GM18498 (cell line): ENCODE data around the gene NPAS3.

Experiments used
- ATAC-seq: cut with Tn5 transposase; IDR thresholded peaks from one replicate; pipeline ENCODE4 v1.9.1; 2021; ENCODE audit warnings: mild to moderate bottlenecking, moderate library complexity; ENCODE audit not compliant: unreplicated experiment

The NPAS3 gene

DNA sequence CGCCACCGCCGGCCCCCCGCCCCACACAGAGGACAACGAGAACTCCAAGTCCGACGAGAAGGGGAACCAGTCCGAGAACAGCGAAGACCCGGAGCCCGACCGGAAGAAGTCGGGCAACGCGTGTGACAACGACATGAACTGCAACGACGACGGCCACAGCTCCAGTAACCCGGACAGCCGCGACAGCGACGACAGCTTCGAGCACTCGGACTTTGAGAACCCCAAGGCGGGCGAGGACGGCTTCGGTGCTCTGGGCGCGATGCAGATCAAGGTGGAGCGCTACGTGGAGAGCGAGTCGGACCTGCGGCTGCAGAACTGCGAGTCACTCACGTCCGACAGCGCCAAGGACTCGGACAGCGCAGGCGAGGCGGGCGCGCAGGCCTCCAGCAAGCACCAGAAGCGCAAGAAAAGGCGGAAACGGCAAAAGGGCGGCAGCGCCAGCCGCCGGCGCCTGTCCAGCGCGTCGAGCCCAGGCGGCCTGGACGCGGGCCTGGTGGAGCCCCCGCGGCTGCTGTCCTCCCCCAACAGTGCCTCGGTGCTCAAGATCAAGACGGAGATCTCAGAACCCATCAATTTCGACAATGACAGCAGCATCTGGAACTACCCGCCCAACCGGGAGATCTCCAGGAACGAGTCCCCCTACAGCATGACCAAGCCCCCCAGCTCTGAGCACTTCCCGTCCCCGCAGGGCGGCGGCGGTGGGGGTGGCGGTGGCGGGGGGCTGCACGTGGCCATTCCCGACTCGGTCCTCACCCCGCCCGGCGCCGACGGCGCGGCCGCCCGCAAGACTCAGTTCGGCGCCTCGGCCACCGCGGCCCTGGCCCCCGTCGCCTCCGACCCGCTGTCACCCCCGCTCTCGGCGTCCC, 861.3 kb downstream of the NPAS3 start:
- no peak for ATAC-seq

DNA sequence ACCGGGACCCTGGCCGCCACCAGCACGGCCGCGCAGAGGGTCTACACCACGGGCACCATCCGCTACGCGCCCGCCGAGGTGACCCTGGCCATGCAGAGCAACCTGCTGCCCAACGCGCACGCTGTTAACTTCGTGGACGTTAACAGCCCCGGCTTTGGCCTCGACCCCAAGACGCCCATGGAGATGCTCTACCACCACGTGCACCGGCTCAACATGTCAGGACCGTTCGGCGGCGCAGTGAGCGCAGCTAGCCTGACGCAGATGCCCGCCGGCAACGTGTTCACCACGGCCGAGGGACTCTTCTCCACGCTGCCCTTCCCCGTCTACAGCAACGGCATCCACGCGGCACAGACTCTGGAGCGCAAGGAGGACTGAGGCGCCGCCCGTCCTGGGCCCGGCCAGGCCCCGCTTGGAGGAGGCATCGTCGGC, 862.1 kb downstream of the NPAS3 start:
- no peak for ATAC-seq

GRCh38 chr14:33802737-33803136, 864.1 kb downstream of the NPAS3 start:
- ATAC-seq: no peak

DNA sequence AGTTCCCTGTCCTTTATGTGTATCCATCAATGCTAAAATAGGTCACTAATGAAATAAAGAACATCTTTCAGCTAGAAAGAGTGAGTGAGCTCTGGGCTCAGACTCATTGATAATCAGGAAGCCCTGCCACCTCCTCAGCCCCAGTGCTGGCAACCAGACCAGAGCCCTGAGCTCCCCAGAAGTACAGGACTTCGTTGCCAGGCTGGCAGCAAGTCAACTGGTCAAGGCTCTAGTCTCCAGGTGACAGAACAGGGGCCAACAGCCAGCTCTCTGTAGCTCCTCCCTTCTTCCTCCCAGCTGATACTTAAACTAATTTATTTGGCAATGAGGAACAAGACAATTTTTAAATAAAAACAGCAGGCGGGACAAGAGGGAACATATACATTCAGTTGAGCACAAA, 866.9 kb downstream of the NPAS3 start:
- no peak for ATAC-seq

- ATAC-seq: no peak
These were observed 868.2 kb downstream of the NPAS3 start for GRCh38 chr14:33806905-33807304.

GRCh38 chr14:33808187-33808586, 869.5 kb downstream of the NPAS3 start:
- ATAC-seq: no peak

- no peak for ATAC-seq
These were observed 870.8 kb downstream of the NPAS3 start for GRCh38 chr14:33809396-33809981.

DNA sequence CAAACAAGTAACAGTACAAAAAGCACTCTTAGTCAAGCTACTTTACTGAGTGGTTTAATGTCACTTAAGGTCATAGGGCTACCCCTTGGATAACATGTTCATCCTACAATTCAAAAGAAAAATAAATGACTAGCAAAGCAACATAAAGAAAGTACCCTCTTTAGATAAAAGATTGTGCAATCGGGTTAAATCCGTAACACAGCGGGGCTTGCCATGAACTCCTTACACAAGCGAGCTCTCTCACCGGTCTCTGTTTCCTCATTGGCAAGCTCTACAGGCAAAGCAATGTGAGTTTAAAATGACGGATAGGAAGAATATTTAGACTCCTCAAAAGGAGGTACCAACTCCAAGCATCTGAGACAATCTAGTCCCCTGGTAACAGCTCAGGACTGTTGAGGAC, 871.6 kb downstream of the NPAS3 start:
- ATAC-seq: no peak

GRCh38 chr14:33811721-33812120, 873.0 kb downstream of the NPAS3 start:
- ATAC-seq: no peak

GRCh38 chr14:33812181-33812580, 873.5 kb downstream of the NPAS3 start:
- ATAC-seq: no peak

DNA sequence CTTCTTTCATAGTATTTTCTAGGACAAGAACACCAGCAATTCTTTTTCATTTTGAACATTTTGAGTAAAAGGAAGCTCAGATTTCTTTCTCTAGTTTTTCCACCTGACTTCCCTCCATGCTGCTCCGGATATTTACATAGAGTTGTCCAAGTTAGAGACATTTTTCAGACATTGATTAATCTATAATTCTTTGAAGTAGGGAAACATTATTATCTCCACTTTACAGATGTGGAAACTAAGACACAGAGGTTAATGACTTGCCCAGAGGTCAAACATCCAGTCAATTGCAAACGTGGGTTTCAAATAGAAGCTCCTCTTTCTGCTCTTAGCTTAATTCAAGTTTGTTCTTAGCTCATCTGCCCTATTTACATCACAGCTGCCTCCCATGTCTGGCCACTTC, 873.9 kb downstream of the NPAS3 start:
- ATAC-seq: no peak

DNA sequence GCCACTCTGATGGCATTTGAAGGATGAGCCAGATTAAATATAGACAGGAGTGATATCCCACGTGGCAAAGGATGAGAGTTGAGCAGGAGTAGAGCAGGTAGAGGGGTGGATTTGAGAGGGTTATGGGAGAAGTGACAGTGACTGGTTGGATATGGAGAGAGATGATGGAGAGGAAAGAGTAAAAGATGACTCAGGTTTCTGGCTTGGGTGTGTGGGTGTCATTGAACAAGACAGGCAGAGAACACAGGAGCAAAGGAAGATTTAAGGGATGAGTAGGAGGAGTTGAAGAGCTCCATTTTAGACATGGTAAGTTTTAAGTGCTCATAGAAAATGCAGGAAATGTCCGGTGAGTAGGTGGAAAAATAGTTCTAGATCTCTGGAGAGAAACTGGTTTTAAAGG, 875.3 kb downstream of the NPAS3 start:
- no peak for ATAC-seq

GRCh38 chr14:33833706-33834465, 895.2 kb downstream of the NPAS3 start:
- no peak for ATAC-seq

GRCh38 chr14:33834466-33835260, 896.0 kb downstream of the NPAS3 start:
- ATAC-seq: no peak

GRCh38 chr14:33835261-33835655, 896.6 kb downstream of the NPAS3 start:
- no peak for ATAC-seq

- ATAC-seq: no peak
These were observed 897.0 kb downstream of the NPAS3 start for GRCh38 chr14:33835677-33836076.

- no peak for ATAC-seq
These were observed 897.7 kb downstream of the NPAS3 start for GRCh38 chr14:33836203-33836899.

DNA sequence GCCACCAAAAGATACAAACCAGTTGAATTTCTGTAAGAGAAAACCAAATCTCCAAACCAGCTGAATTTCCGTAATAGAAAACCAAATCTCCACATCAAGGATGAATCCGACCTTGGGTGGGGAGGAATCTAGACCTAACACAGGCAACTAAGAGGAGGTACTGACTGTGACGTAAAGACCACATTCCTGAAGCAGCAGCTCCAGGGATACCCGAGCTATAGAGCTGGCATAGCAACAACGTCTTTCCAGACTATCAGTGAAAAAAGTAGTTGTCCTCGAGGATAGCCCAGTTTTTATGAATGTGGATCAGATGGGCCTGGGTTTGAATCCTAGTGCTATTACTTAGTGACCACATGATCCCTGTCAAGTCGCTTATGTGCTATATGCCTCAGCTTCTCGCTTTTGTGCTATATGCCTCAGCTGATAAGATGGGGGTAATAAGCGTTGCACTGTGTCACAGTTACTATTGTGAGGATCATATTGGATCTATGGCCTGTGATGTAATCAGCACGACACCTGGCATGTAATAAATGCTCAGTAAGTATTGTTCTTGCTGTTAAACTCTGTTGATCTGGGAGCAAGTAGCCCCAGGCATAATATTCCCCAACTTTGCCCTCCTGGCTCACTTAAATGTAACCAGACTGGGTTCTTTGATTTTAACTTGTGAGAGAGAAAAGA, 898.4 kb downstream of the NPAS3 start:
- no peak for ATAC-seq

DNA sequence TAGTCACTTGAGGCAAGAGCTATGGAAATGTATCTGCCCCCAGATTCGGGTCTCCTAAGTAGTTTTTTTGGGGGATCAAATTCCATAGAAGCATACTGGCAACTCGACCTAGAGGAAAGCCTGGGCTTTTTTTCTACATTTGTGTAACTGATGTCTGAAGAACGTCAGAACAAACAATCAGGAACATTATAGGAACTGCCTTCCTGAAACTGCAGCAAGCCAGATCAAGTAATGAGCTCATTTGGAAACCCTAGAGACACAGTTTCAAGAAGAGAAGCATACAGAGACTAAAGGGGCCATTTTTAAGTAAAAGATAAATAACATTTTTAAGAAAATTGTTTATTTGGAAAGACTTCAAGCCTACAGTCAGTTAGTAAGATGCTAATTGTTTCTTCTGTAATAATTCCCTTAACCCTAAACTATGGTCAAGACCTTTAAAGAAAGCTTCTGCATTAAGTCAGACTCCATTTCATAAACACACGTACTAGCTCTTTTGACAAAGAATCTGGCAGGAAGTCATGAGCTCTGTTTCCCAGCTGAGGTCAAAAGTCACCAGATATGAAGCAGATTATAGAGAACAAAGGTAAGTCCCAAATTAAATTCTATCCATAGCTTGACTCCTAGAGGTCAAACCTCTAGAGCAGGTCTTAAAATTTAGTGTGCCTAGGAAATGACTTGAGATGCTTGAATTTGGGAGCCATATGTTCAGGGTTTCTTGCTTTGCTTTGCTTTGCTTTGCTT, 899.4 kb downstream of the NPAS3 start:
- ATAC-seq: no peak
